LNCAP (cell line): ENCODE measurements around the gene CREB5.

Experiments used
- CTCF ChIP-seq: fragments of 450-650 bp; IDR thresholded peaks from 2 replicates; pipeline ENCODE4 v1.5.1; 2017; ENCODE audit warnings: mild to moderate bottlenecking

Gene CREB5

DNA sequence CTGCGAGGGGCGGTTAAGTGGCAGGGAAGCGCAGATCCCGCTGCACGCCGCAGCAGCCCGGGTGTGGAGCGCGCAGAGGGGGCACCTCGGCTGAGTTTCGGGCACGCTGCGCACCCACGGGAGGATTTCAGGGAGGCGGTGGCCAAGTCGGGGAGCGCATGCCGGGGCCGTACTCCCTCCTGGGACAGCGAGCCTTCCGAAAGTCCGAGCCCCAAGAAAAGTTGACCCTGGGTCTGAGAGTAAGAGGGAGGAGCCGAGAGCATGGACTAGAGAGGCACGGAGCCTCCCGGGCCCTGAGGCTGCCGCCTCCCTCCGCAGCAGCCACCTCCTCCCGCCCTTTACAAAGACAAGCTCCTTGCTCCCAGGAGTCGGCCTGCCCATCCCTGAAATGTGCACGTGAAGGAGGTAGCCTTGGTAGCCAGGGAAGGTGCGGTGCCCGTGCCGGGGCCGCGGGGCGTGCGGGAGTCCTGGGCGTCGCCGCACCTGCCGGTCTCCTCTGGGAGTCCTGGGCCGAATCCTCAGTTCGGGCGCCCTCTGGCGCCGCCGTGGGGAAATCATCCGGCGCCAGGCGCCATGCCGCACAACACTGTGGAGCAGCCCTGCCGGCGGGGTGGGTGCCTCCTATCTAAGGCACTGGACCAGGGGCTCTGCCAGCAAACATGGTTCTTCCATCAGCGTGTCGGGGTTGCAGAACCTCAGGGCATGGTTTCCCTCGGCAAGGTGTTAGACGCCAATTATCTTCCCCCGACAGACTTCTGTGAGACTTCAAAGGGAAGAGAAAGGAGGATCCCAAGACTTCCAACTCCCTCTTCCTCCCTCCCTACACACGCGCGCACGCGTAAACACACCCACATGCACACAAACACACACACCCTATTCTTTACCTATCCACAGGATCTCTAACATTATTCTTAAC is 441.8 kb downstream of the CREB5 start:
- TF ChIP-seq CTCF: peak; percentile 87

GRCh38 chr7:28854750-28855074 is 442.4 kb downstream of the CREB5 start:
- TF ChIP-seq CTCF: no peak

DNA sequence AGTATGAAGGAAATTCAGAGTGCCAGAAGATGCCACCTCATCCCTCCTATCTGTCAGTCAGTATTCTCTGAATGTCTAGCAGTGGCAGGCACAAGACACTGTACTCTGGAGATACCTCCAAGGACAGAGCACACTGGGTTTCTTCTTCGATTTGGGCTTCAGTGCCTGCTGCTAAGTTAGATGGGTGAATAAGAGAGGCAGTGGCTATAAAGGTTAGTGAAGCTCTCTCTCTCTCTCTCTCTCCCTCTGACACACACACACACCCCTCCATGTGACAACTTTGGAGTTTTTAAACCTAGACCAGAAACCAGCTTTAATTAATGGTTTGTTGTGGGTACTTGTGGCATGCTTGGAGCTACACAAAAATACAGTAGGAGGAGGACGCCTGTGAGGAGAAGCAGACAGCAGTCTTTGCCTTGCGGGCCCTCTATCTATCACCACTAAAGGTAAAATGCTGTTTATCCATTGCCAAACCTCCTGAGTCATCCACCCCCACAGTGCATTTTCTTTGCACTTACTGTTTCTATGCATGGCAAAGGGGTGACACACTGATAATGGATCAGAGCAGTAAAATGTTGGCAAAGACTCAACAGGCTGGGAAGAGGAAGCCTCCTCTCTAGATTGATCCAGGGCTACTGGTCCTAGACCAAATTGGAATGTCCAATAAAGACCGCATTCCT is 443.4 kb downstream of the CREB5 start:
- TF ChIP-seq CTCF: no peak

DNA sequence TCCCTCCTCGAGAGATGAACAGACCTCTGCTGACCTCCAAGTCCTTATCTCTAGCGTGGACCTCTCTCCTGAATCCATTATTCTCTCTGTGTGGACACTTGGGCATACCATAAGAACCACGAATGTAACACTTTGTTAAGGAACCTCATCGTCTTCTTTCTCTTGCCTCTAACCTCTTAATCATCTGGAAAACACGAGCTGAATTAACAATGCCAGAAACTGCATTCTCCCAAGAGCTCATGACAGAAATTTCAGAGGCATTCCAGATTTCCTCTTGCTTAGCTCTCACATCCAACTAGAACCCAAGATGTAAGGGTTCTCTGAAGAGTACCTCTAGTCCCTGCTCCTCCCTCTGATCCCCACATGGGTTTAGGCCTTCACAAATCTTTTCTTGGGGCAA is 444.3 kb downstream of the CREB5 start:
- TF ChIP-seq CTCF: no peak

- TF ChIP-seq CTCF: no peak
These were observed 445.9 kb downstream of the CREB5 start for GRCh38 chr7:28858206-28858605.

DNA sequence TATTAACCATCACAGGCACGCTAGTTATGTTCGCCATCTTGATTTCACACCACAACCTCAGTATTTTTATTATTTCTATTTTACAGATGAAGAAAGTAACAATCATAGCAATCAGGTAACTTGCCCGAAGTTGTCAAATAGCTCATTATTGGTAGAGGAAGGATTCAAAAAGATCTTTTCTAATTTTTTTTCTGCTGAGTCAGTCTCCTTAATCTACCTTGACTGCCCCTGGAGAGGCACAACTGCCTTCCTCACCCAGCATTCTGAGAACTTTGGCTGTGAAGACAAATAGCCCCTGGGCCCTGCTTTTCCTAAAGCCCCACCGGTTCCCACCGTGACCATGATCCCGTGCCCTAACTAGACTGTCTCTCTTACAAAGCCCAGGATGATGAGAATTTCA is 446.6 kb downstream of the CREB5 start:
- TF ChIP-seq CTCF: no peak

GRCh38 chr7:28861825-28862224 is 449.5 kb downstream of the CREB5 start:
- no peak for TF ChIP-seq CTCF
